Measurements from ENCODE around the gene CCDC170. TPM values are rescaled to one million over a fixed set of nuclear protein-coding genes. Genes with fewer than 3 reads are reported as not detected.

Gene CCDC170
- total and polyA plus RNA-seq, 9 of the 15 experiments (the other 6 are each of a cell fraction or from before 2014, with no cell fraction given): 0.01 to 0.18 (median 0.05) TPM; not detected in 6

GRCh38 chr6:151639750-151640149 is 145.9 kb downstream of the CCDC170 start (continued):
- no peak for TF ChIP-seq BRF1 (IDR thresholded peaks at IDR 0.05; ENCODE audit: borderline replicate concordance, extremely low read depth, insufficient read length)
- TF ChIP-seq RFX5 (IDR thresholded peaks at IDR 0.05; ENCODE audit: low read depth, low read length): no peak
- no peak for TF ChIP-seq GATAD2B (IDR thresholded peaks at IDR 0.05; ENCODE audit: borderline replicate concordance)

DNA sequence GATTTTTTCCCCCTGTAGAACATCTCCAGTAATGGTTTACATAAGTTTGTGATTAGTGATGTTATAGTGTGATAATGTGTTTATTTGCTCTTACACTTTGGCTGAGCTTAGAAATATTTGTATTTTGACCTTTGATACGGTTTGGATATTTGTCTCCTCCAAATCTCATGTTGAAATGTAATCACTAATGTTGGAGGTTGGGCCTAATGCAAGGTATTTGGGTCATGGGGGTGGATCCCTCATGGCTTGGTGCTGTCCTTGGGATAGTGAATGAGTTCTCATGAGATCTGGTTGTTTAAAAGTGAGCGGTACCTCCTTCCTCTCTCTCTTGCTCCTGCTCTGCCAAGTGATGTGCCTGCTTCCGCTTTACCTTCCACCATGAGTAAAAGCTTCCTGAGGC is 147.2 kb downstream of the CCDC170 start:
- H3K4me3 ChIP-seq: no peak overlapping the region
- intact Hi-C loops (cut with micrococcal nuclease) (no loop called here), in situ Hi-C loops (cut with MboI) (no loop called here)
- BruUV-seq (replicated peaks): no TSS peak
- H3K36me3 ChIP-seq (ENCODE audit: control insufficient read depth, insufficient read depth, low read length): no peaks in the 10 kb centered on the region
- no peaks in the 10 kb centered on the region for H3K4me1 ChIP-seq (replicated peaks in 1 of 2; ENCODE audit: control insufficient read depth in 2 of 2, insufficient read depth in 2 of 2, low read length in 2 of 2)
- H3K27ac ChIP-seq (ENCODE audit: extremely low read depth, low read depth, low read length): no peak overlapping the region
- no peaks in the 10 kb centered on the region for H3K9me3 ChIP-seq (replicated peaks; ENCODE audit: control insufficient read depth, insufficient read depth, low read depth, low read length)
- ATAC-seq (no peak), DNase-seq (ENCODE audit: extremely low read depth in 1 of 4, low spot score in 3 of 4) (no peak), FAIRE-seq (no peak)
- no peak overlapping the region for H3K4me2 ChIP-seq (ENCODE audit: insufficient read depth, low read length)
- H3K9me1 ChIP-seq (ENCODE audit: control insufficient read depth, insufficient read depth, low read length): no peaks in the 10 kb centered on the region
- 0% methylated on average over 3 of the region's 3 CpGs for WGBS (ENCODE audit: insufficient coverage, low coverage, missing lambda C conversion rate)
- TF ChIP-seq E2F3 (CRISPR knock-in tag; IDR thresholded peaks at IDR 0.05): no peak
- no peak overlapping the region for H3K9ac ChIP-seq (ENCODE audit: insufficient read depth in 1 of 2, low read depth in 2 of 2, low read length in 2 of 2)
- H3K79me2 ChIP-seq (ENCODE audit: control insufficient read depth, insufficient read depth, low read length): no peaks in the 10 kb centered on the region
- ChIA-PET CTCF (ENCODE audit: low intra/inter-chr PET ratio) (no interaction called here), POLR2A (no interaction called here)
- H3K27me3 ChIP-seq (ENCODE audit: control insufficient read depth in 2 of 2, insufficient read depth in 2 of 2, low read length in 2 of 2): no peaks in the 10 kb centered on the region
- H4K20me1 ChIP-seq (replicated peaks; ENCODE audit: control insufficient read depth, insufficient read depth, low read length): no peaks in the 10 kb centered on the region
- no peak overlapping the region for H2AFZ ChIP-seq (ENCODE audit: low read depth, low read length)
